SK-N-SH treated with all-trans-retinoic acid at 6 μM for 48 hours (cell line): ENCODE results near the gene DNAAF8.

Experiments
- ATAC-seq: fragments of 200-7000 bp; cut with Tn5 transposase; 3 replicates; pipeline ENCODE4 v1.9.1; 2020; ENCODE audit warnings: mild to moderate bottlenecking, moderate library complexity
- ARNTL ChIP-seq: fragments of 450-650 bp; formaldehyde crosslinking; IDR thresholded peaks from 2 replicates; pipeline ENCODE4 v1.5.0; 2020; ENCODE audit warnings: low read depth, mild to moderate bottlenecking, moderate library complexity, borderline replicate concordance
- BACH2 ChIP-seq: fragments of 250-450 bp; sonication (Bioruptor Pico); IDR thresholded peaks from 2 replicates; pipeline ENCODE4 v1.9.0; 2021; ENCODE audit warnings: mild to moderate bottlenecking, borderline replicate concordance
- CSDC2 ChIP-seq: fragments of 250-450 bp; sonication (Bioruptor Pico); IDR thresholded peaks from 2 replicates; pipeline ENCODE4 v1.5.0; 2020; ENCODE audit warnings: mild to moderate bottlenecking, moderate library complexity
- CSRNP3 ChIP-seq: fragments of 250-450 bp; sonication (Bioruptor Pico); IDR thresholded peaks from 2 replicates; pipeline ENCODE4 v1.5.1; 2021; ENCODE audit warnings: mild to moderate bottlenecking, moderate library complexity
- ESRRG ChIP-seq: fragments of 250-450 bp; sonication (Bioruptor Pico); IDR thresholded peaks from 2 replicates; pipeline ENCODE4 v1.6.1; 2021; ENCODE audit warnings: mild to moderate bottlenecking
- GLIS3 ChIP-seq: fragments of 250-450 bp; sonication (Bioruptor Pico); IDR thresholded peaks from 2 replicates; pipeline ENCODE4 v1.5.0; 2020; ENCODE audit warnings: mild to moderate bottlenecking, moderate library complexity
- ISL1 ChIP-seq: fragments of 250-450 bp; sonication (Bioruptor Pico); IDR thresholded peaks from 2 replicates; pipeline ENCODE4 v2.1.2; 2022; ENCODE audit warnings: mild to moderate bottlenecking, moderate library complexity
- OSR1 ChIP-seq: fragments of 250-450 bp; sonication (Bioruptor Pico); IDR thresholded peaks from 2 replicates; pipeline ENCODE4 v1.8.0; 2022; ENCODE audit warnings: moderate library complexity, mild to moderate bottlenecking, inconsistent platforms
- PATZ1 ChIP-seq: fragments of 250-450 bp; sonication (Bioruptor Pico); IDR thresholded peaks from 2 replicates; pipeline ENCODE4 v1.8.0; 2020; ENCODE audit warnings: mild to moderate bottlenecking, moderate library complexity, borderline replicate concordance
- PPARA ChIP-seq: fragments of 250-450 bp; sonication (Bioruptor Pico); IDR thresholded peaks from 2 replicates; pipeline ENCODE4 v1.5.0; 2020; ENCODE audit warnings: mild to moderate bottlenecking, borderline replicate concordance
- SNAI2 ChIP-seq: fragments of 250-450 bp; sonication (Bioruptor Pico); IDR thresholded peaks from 2 replicates; pipeline ENCODE4 v1.5.0; 2020; ENCODE audit warnings: mild to moderate bottlenecking, moderate library complexity
- TCF4 ChIP-seq: fragments of 250-450 bp; sonication (Bioruptor Pico); IDR thresholded peaks from 2 replicates; pipeline ENCODE4 v1.8.0; 2021; ENCODE audit warnings: mild to moderate bottlenecking, moderate library complexity, borderline replicate concordance
- TOX ChIP-seq: fragments of 250-450 bp; sonication (Bioruptor Pico); IDR thresholded peaks from 2 replicates; pipeline ENCODE4 v1.8.0; 2021; ENCODE audit warnings: mild to moderate bottlenecking, moderate library complexity, borderline replicate concordance
- ZC3H10 ChIP-seq: fragments of 250-450 bp; sonication (Bioruptor Pico); IDR thresholded peaks from 2 replicates; pipeline ENCODE4 v1.5.1; 2021; ENCODE audit warnings: mild to moderate bottlenecking, moderate library complexity
- ZFP3 ChIP-seq: fragments of 250-450 bp; sonication (Bioruptor Pico); IDR thresholded peaks from 2 replicates; pipeline ENCODE4 v1.5.0; 2020; ENCODE audit warnings: mild to moderate bottlenecking, moderate library complexity
- ZFP30 ChIP-seq: fragments of 450-650 bp; formaldehyde crosslinking; IDR thresholded peaks from 2 replicates; pipeline ENCODE4 v1.5.0; 2022; ENCODE audit warnings: mild to moderate bottlenecking, moderate library complexity
- ZNF70 ChIP-seq: fragments of 450-650 bp; formaldehyde crosslinking; IDR thresholded peaks from 2 replicates; pipeline ENCODE4 v1.5.0; 2020; ENCODE audit warnings: mild to moderate bottlenecking, moderate library complexity
- ZNF8 ChIP-seq: fragments of 450-650 bp; formaldehyde crosslinking; IDR thresholded peaks from 2 replicates; pipeline ENCODE4 v1.5.0; 2020; ENCODE audit warnings: mild to moderate bottlenecking, moderate library complexity
- TF ChIP-seq, protein P1 (sequence below): fragments of 250-450 bp; sonication (Bioruptor Pico); IDR thresholded peaks from 2 replicates; pipeline ENCODE4 v1.5.1; 2020; ENCODE audit warnings: low read depth, mild to moderate bottlenecking, moderate library complexity
- TF ChIP-seq, protein P2 (sequence below): fragments of 250-450 bp; sonication (Bioruptor Pico); IDR thresholded peaks from 2 replicates; pipeline ENCODE4 v1.8.0; 2021; ENCODE audit warnings: low read depth, mild to moderate bottlenecking, moderate library complexity, borderline replicate concordance

The DNAAF8 gene

DNA sequence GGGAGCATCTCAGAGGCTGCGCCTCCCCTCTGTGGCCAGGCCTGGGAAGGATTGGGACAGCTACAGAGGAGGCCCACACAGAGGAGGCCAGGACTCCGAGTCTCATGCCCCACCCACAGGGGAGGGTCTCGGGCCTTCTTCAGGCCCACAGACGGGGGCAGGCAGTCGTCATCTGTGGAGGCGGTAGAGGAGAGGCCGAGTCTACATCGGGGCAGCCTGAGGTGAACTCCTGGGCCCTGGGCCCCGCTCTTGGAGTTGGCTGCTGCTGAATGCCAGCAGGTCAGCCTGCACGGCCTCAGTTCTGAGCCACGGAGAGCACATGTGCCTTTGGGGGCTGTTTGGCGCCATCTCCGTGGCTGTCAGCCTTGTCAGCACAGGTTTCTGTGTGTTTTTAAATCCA lies 49.0 kb upstream of the DNAAF8 start (continued):
- TF ChIP-seq, protein P1, sequence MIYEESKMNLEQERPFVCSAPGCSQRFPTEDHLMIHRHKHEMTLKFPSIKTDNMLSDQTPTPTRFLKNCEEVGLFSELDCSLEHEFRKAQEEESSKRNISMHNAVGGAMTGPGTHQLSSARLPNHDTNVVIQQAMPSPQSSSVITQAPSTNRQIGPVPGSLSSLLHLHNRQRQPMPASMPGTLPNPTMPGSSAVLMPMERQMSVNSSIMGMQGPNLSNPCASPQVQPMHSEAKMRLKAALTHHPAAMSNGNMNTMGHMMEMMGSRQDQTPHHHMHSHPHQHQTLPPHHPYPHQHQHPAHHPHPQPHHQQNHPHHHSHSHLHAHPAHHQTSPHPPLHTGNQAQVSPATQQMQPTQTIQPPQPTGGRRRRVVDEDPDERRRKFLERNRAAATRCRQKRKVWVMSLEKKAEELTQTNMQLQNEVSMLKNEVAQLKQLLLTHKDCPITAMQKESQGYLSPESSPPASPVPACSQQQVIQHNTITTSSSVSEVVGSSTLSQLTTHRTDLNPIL = no peak

- ATAC-seq = no peak
- TF ChIP-seq OSR1 (no peak), PATZ1 (CRISPR knock-in tag) (no peak), ZFP30 (CRISPR knock-in tag) (no peak), ISL1 (no peak), CSDC2 (CRISPR knock-in tag) (no peak), ARNTL (CRISPR knock-in tag) (no peak), ZFP3 (CRISPR knock-in tag) (no peak), TOX (CRISPR knock-in tag) (no peak), CSRNP3 (no peak), ZNF8 (CRISPR knock-in tag) (no peak), ESRRG (CRISPR knock-in tag) (no peak), SNAI2 (no peak), PPARA (no peak), GLIS3 (CRISPR knock-in tag) (no peak)
- TF ChIP-seq, protein P2, sequence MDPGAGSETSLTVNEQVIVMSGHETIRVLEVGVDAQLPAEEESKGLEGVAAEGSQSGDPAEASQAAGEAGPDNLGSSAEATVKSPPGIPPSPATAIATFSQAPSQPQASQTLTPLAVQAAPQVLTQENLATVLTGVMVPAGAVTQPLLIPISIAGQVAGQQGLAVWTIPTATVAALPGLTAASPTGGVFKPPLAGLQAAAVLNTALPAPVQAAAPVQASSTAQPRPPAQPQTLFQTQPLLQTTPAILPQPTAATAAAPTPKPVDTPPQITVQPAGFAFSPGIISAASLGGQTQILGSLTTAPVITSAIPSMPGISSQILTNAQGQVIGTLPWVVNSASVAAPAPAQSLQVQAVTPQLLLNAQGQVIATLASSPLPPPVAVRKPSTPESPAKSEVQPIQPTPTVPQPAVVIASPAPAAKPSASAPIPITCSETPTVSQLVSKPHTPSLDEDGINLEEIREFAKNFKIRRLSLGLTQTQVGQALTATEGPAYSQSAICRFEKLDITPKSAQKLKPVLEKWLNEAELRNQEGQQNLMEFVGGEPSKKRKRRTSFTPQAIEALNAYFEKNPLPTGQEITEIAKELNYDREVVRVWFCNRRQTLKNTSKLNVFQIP = no peak
- TF ChIP-seq, all 23 proteins: peak for 0
These were observed 48.4 kb upstream of the DNAAF8 start for GRCh38 chr16:4685776-4686496.

DNA sequence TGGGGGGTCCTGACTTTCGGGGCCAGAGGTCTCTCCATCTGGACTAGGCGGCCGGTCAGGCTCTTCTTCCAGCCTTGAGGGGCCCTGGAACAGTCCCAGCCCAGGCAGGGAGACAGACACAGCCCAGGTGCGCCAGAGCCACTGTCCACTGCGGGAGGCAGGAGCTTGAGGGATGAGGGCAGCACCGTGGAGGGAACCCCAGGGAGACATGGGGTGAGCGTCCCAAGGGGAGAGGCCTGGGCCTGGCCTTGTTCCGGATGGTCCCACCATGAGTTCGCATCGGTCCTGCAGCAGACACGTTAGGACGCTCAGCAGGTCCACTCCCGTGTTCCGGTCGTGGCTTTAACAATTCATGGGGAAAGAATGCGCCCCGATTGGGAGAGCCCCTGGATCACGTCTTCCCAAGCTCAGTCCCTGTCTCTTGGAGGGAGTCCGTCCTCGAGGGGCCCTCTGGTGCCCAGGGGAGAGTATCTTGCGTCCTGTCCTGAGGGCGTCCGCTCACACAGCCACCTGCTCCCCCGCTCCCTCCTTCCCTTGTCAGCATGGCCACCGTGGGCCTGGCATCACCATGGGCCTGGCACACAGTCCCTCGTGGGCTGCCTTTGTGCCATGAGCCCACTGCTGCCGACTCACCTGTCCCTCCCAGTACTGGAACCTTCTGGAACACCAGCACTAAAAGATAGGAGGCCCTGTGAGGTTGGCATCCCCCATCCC lies 47.7 kb upstream of the DNAAF8 start:
- TF ChIP-seq ZNF8 (CRISPR knock-in tag) (no peak), CSDC2 (CRISPR knock-in tag) (no peak), TCF4 (CRISPR knock-in tag) (no peak), PPARA (no peak), PATZ1 (CRISPR knock-in tag) (no peak), BACH2 (CRISPR knock-in tag) (no peak), ZC3H10 (CRISPR knock-in tag) (no peak), ZFP3 (CRISPR knock-in tag) (no peak), ZNF70 (CRISPR knock-in tag) (no peak), ISL1 (no peak)
- TF ChIP-seq, protein P2 = no peak
- no peak for ATAC-seq
